ENCODE measurements around the gene SAMD8.

DNA sequence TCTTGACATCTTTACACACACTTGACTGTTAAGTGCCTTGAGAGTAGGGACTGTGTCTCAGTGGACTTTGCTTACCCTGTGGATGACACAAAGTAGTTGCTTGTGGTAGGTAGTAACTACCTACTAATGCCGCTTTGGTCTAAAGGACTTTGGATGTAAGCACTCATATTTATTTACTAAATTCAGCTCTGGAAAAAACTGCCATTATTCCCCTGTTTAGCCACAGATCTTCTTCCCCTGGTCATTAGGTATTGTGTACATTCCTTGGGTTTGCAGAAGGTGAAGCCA lies 96.3 kb downstream of the SAMD8 start:
- TF ChIP-seq, protein P1, sequence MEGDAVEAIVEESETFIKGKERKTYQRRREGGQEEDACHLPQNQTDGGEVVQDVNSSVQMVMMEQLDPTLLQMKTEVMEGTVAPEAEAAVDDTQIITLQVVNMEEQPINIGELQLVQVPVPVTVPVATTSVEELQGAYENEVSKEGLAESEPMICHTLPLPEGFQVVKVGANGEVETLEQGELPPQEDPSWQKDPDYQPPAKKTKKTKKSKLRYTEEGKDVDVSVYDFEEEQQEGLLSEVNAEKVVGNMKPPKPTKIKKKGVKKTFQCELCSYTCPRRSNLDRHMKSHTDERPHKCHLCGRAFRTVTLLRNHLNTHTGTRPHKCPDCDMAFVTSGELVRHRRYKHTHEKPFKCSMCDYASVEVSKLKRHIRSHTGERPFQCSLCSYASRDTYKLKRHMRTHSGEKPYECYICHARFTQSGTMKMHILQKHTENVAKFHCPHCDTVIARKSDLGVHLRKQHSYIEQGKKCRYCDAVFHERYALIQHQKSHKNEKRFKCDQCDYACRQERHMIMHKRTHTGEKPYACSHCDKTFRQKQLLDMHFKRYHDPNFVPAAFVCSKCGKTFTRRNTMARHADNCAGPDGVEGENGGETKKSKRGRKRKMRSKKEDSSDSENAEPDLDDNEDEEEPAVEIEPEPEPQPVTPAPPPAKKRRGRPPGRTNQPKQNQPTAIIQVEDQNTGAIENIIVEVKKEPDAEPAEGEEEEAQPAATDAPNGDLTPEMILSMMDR (IDR thresholded peaks at IDR 0.05), result no peak
- TF ChIP-seq POLR2AphosphoS5 (IDR thresholded peaks at IDR 0.05) (no peak), POLR2A (IDR thresholded peaks at IDR 0.05; ENCODE audit: low read depth) (no peak)

All from esophagus muscularis mucosa (tissue), 3 donors.